K562 (cell line): Measurements from ENCODE around the gene PPP1R36. TPM values are rescaled to one million over a fixed set of nuclear protein-coding genes. Genes with fewer than 3 reads are reported as not detected.

ENCODE experiments used
- ATAC-seq: fragments of 200-7000 bp; cut with Tn5 transposase; 3 replicates; pipeline ENCODE4 v1.9.1; 2020; ENCODE audit warnings: moderate library complexity
- Bru-seq: library from RNA; stranded (reverse); fragments of 400-500 nt; gene quantifications from one replicate; lab custom pipeline; 2021; lab: Mats Ljungman, UMichigan
- BruChase-seq, 2 experiments: library from RNA; stranded (reverse); fragments of 400-500 nt; gene quantifications; one replicate each; lab custom pipeline; 2021; lab: Mats Ljungman, UMichigan
- BruUV-seq: library from RNA; stranded (reverse); fragments of 400-500 nt; replicated peaks from 2 replicates; lab custom pipeline; 2021; lab: Mats Ljungman, UMichigan
- CTCF ChIA-PET: fragments of 300-600 bp; formaldehyde crosslinking; extraction: SDS; loops from one replicate; lab custom pipeline; 2021; ENCODE audit warnings: low intra/inter-chr PET ratio; lab: Yijun Ruan, JAX
- POLR2A ChIA-PET: fragments of 300-600, 350-650 bp; sonication (Branson Sonifier 250); formaldehyde crosslinking; extraction: SDS; loops from one replicate; lab custom pipeline; 2021; ENCODE audit warnings: antibody characterized with exemption, inconsistent platforms; lab: Yijun Ruan, JAX
- DNase-seq, 4 experiments: peaks; one replicate each; pipeline versions ENCODE4 v3.0.0 to v3.0.0-alpha.2; 2011 to 2018; ENCODE audit warnings: low spot score in 3 of 4, mixed read lengths in 3 of 4; ENCODE audit errors: extremely low read depth in 1 of 4
- FAIRE-seq: peaks from 2 replicates; lab custom pipeline; 2011; peaks lifted over from hg19 to GRCh38; lab: Jason Lieb, UNC
- H2AFZ ChIP-seq: 2 replicates; pipeline ENCODE4 v1.6.0; 2011; ENCODE audit warnings: low read depth, low read length, control low read depth, inconsistent platforms
- H3K27ac ChIP-seq: fragments of 200-600 bp; 3 replicates; pipeline ENCODE4 v1.8.0; 2011; ENCODE audit warnings: low read depth, mild to moderate bottlenecking, control low read depth, inconsistent platforms, low read length, moderate library complexity, mixed read lengths; ENCODE audit errors: extremely low read depth
- H3K27me3 ChIP-seq, 2 experiments: fragments of 300-600 bp in 1 of 2; 2 replicates in 1 of 2; 3 replicates in 1 of 2; pipeline versions ENCODE4 v1.6.0 to v1.8.0; 2011; ENCODE audit warnings: inconsistent platforms in 2 of 2, low read length in 2 of 2, mild to moderate bottlenecking in 1 of 2, mixed read lengths in 1 of 2, moderate library complexity in 1 of 2; ENCODE audit not compliant: control insufficient read depth in 2 of 2, insufficient read depth in 2 of 2
- H3K36me3 ChIP-seq: fragments of 300-600 bp; 3 replicates; pipeline ENCODE4 v1.8.0; 2011; ENCODE audit warnings: mild to moderate bottlenecking, low read length, inconsistent platforms; ENCODE audit not compliant: control insufficient read depth, insufficient read depth
- H3K4me1 ChIP-seq, 2 experiments: fragments of 200-600 bp in 1 of 2; replicated peaks in 1 of 2; 2 replicates in 1 of 2; 3 replicates in 1 of 2; pipeline versions ENCODE4 v1.5.1 to v1.8.0; 2011; ENCODE audit warnings: inconsistent platforms in 2 of 2, low read length in 2 of 2, mild to moderate bottlenecking in 1 of 2, mixed read lengths in 1 of 2, moderate library complexity in 1 of 2; ENCODE audit not compliant: control insufficient read depth in 2 of 2, insufficient read depth in 2 of 2
- H3K4me2 ChIP-seq: 2 replicates; pipeline ENCODE4 v1.6.1; 2011; ENCODE audit warnings: low read length, control low read depth, inconsistent platforms, mixed read lengths; ENCODE audit not compliant: insufficient read depth
- H3K4me3 ChIP-seq: fragments of 200-600 bp; sonication (generic), shearing (Covaris generic); 2 replicates; pipeline ENCODE4 v1.5.1; 2016; ENCODE audit warnings: control low read depth, inconsistent platforms
- H3K79me2 ChIP-seq: fragments of 200-600 bp; 3 replicates; pipeline ENCODE4 v1.8.0; 2011; ENCODE audit warnings: low read length, inconsistent platforms; ENCODE audit not compliant: control insufficient read depth, insufficient read depth
- H3K9ac ChIP-seq, 2 experiments: 2 replicates each; pipeline versions ENCODE4 v1.6.0 to v1.6.1; 2011; ENCODE audit warnings: low read depth in 2 of 2, low read length in 2 of 2, control low read depth in 1 of 2, inconsistent platforms in 1 of 2, mild to moderate bottlenecking in 1 of 2, mixed read lengths in 1 of 2; ENCODE audit not compliant: insufficient read depth in 1 of 2
- H3K9me1 ChIP-seq: one replicate; pipeline ENCODE4 v1.6.0; 2011; ENCODE audit warnings: inconsistent platforms, mild to moderate bottlenecking, low read length, moderate library complexity; ENCODE audit not compliant: control insufficient read depth, insufficient read depth
- H3K9me3 ChIP-seq: replicated peaks from 2 replicates; pipeline ENCODE4 v1.5.1; 2011; ENCODE audit warnings: low read depth, low read length, inconsistent platforms; ENCODE audit not compliant: control insufficient read depth, insufficient read depth
- H4K20me1 ChIP-seq: replicated peaks from 2 replicates; pipeline ENCODE4 v1.6.1; 2011; ENCODE audit warnings: low read length, inconsistent platforms, mixed read lengths; ENCODE audit not compliant: control insufficient read depth, insufficient read depth
- CTBP1 ChIP-seq: fragments of 450-650 bp; IDR thresholded peaks from 2 replicates; pipeline ENCODE4 v1.6.1; 2016; ENCODE audit warnings: borderline replicate concordance
- E2F5 ChIP-seq: sonication (generic); formaldehyde crosslinking; IDR thresholded peaks from 2 replicates; pipeline ENCODE4 v1.8.0; 2022; ENCODE audit warnings: mild to moderate bottlenecking, missing genetic modification reagents
- E2F6 ChIP-seq, 2 experiments: IDR thresholded peaks; 2 replicates each; pipeline ENCODE4 v1.6.1; 2011; ENCODE audit warnings: borderline replicate concordance in 1 of 2, control low read depth in 1 of 2, low read depth in 1 of 2, low read length in 1 of 2, mild to moderate bottlenecking in 1 of 2, mixed read lengths in 1 of 2, moderate library complexity in 1 of 2; ENCODE audit not compliant: insufficient read depth in 1 of 2, insufficient read length in 1 of 2, poor library complexity in 1 of 2, severe bottlenecking in 1 of 2; ENCODE audit errors: extremely low read depth in 1 of 2
- ELK3 ChIP-seq: fragments of 450-650 bp; formaldehyde crosslinking; IDR thresholded peaks from 2 replicates; pipeline ENCODE4 v1.4.0; 2020; ENCODE audit warnings: mild to moderate bottlenecking
- ESRRB ChIP-seq: fragments of 250-450 bp; sonication (Bioruptor Pico); IDR thresholded peaks from 2 replicates; pipeline ENCODE4 v1.5.0; 2020; ENCODE audit warnings: mild to moderate bottlenecking, moderate library complexity, borderline replicate concordance
- L3MBTL2 ChIP-seq: fragments of 450-650 bp; IDR thresholded peaks from 2 replicates; pipeline ENCODE4 v1.6.1; 2016; ENCODE audit warnings: mild to moderate bottlenecking, moderate library complexity
- MECOM ChIP-seq: fragments of 250-450 bp; sonication (Bioruptor Pico); IDR thresholded peaks from 2 replicates; pipeline ENCODE4 v1.8.0; 2022; ENCODE audit warnings: inconsistent platforms
- ZNF551 ChIP-seq: fragments of 250-450 bp; sonication (Bioruptor Pico); IDR thresholded peaks from 2 replicates; pipeline ENCODE4 v1.5.0; 2021; ENCODE audit warnings: mild to moderate bottlenecking, moderate library complexity
- ZNF76 ChIP-seq: fragments of 250-450 bp; sonication (Bioruptor Pico); IDR thresholded peaks from 2 replicates; pipeline ENCODE4 v1.4.0; 2020; ENCODE audit warnings: mild to moderate bottlenecking, moderate library complexity, borderline replicate concordance
- WGBS: fragments of 100-300 bp; shearing (Covaris generic); methylation state at CpG from one replicate; pipeline ENCODE4 v1.1.6; 2016; ENCODE audit warnings: low coverage, mixed read lengths; ENCODE audit not compliant: insufficient coverage; ENCODE audit errors: missing lambda C conversion rate; 5-methylcytosine and 5-hydroxymethylcytosine counted together
- in situ Hi-C: fragments of 300-500 bp; cut with MboI; formaldehyde crosslinking; loops from 4 replicates; pipeline ENCODE4 v1.15.0; 2018; ENCODE audit warnings: inconsistent platforms, mixed read lengths
- intact Hi-C: fragments of 100-400 bp; cut with micrococcal nuclease; formaldehyde crosslinking; loops from 2 replicates; pipeline ENCODE4 v1.14.2; 2022
- long read RNA-seq, 3 experiments: library from polyadenylated mRNA in 2 of 3; library from RNA in 1 of 3; unstranded in 2 of 3; stranded (forward) in 1 of 3; transcript quantifications; one replicate each; pipeline ENCODE4 v2.0.0, GENCODE V29; 2019 to 2022
- polyA minus RNA-seq, 3 experiments: library from RNA; depleted of rRNA, polyadenylated mRNA; stranded (reverse); fragments of >200 nt; gene quantifications; 2 replicates each; pipeline ENCODE4 v1.2.3, GENCODE V29; 2011
- polyA plus RNA-seq, 8 experiments: library from polyadenylated mRNA; depleted of rRNA in 4 of 8; stranded (reverse) in 5 of 8; unstranded in 3 of 8; fragments of >200 nt; fragmentation: Nextera tagmentation in 2 of 8; fragmentation: Illumina TruSeq in 1 of 8; extraction: Ambion mirVana in 2 of 8; extraction: Trizol in 1 of 8; gene quantifications; 2 replicates each; pipeline versions ENCODE4 v1.2.1 to v1.2.3, GENCODE V29; 2011 to 2014; ENCODE audit warnings: inconsistent platforms in 1 of 8, missing spikeins in 1 of 8
- total RNA-seq, 7 experiments: library from RNA; depleted of rRNA in 6 of 7; stranded (reverse); fragments of >200 nt in 6 of 7; fragmentation: Illumina TruSeq in 2 of 7; extraction: Trizol in 2 of 7; gene quantifications; 2 replicates each; pipeline versions ENCODE4 v1.2.1 to v1.2.3, GENCODE V29; 2011 to 2021; ENCODE audit warnings: low replicate concordance in 1 of 7

PPP1R36 gene
- not detected in 2 replicates for total RNA-seq (2011; cell fraction: chromatin; rRNA removed; ENCODE audit: low replicate concordance)
- not detected in 2 replicates for total RNA-seq (2011; cell fraction: nucleolus; rRNA removed)
- total RNA-seq (2011; cell fraction: nucleoplasm; rRNA removed), result not detected in 2 replicates
- total RNA-seq (2014; rRNA removed) (not detected in 2 replicates), total RNA-seq (2014; rRNA removed; fragmentation: Illumina TruSeq; extraction: Trizol) (not detected in 2 replicates), total RNA-seq (2015; rRNA removed; fragmentation: Illumina TruSeq; extraction: Trizol) (0.29 TPM in 1 of 2 replicates, not detected in the other), total RNA-seq (2021) (not detected in 2 replicates), polyA plus RNA-seq (2011; rRNA removed) (not detected in 2 replicates), polyA plus RNA-seq (2014; fragmentation: Illumina TruSeq; extraction: Trizol) (not detected in 2 replicates), polyA plus RNA-seq (2014; fragmentation: Nextera tagmentation; extraction: Ambion mirVana) (not detected), polyA plus RNA-seq (2014; rRNA removed) (not detected in 2 replicates), polyA minus RNA-seq (2011; rRNA and poly(A)+ RNA removed) (not detected in 2 replicates), Bru-seq, nascent RNA (percentile 8 among the genes with signal in this experiment), BruChase-seq, experiment 1, labeled RNA remaining after a 2-hour chase (percentile 9 among the genes with signal in this experiment), BruChase-seq, experiment 2, labeled RNA remaining after a 6-hour chase (percentile 11 among the genes with signal in this experiment)
- polyA plus RNA-seq (2011; cell fraction: cytosol; rRNA removed), result not detected in 2 replicates
- polyA plus RNA-seq (2011; cell fraction: nucleus; rRNA removed), result not detected in 2 replicates
- not detected in 2 replicates for polyA plus RNA-seq (2012)
- not detected in 2 replicates for polyA minus RNA-seq (2011; cell fraction: cytosol; rRNA and poly(A)+ RNA removed)
- polyA minus RNA-seq (2011; cell fraction: nucleus; rRNA and poly(A)+ RNA removed), result not detected in 2 replicates
- long read RNA-seq, experiment 1, result 0 reads
- long read RNA-seq, experiment 2, result 0 reads
- long read RNA-seq, experiment 3, result 0 reads

- 20% methylated on average over 29 of the region's 54 CpGs for WGBS
- POLR2A ChIA-PET, result no interaction called here
- H2AFZ ChIP-seq, result no peak within 1 kb of the TSS
Observed at GRCh38 chr14:64549791-64550620, at the start of gene PPP1R36. Gene PPP1R36, plus strand, starts transcription at chr14:64549961. Its CDS starts 37 bp downstream, at chr14:64549998.

More at GRCh38 chr14:64549791-64550620, at the start of gene PPP1R36:
- FAIRE-seq (no peak), ATAC-seq (peak; percentile 78), DNase-seq (peak in 1 of 4 experiments; percentile 5)
- TF ChIP-seq ZNF551 (CRISPR knock-in tag) (no peak), ESRRB (CRISPR knock-in tag) (no peak), E2F5 (CRISPR knock-in tag) (no peak), ZNF76 (no peak), L3MBTL2 (peak; percentile 37; the same call in 1 of the 2 replicates), CTBP1 (no peak), ELK3 (no peak), MECOM (CRISPR knock-in tag) (no peak), E2F6 (IDR thresholded peaks at IDR 0.05; ENCODE audit: borderline replicate concordance in 1 of 2, extremely low read depth in 1 of 2, insufficient read depth in 1 of 2, insufficient read length in 1 of 2, low read depth in 1 of 2, low read length in 1 of 2, poor library complexity in 1 of 2, severe bottlenecking in 1 of 2) (peak in 1 of 2 experiments; percentile 64)
- H3K4me3 ChIP-seq, result no peak within 1 kb of the TSS
- H3K79me2 ChIP-seq, result no peaks in the 10 kb centered on the region
- H3K27ac ChIP-seq, result no peak within 1 kb of the TSS
- no peaks in the 10 kb centered on the region for H3K36me3 ChIP-seq
- H3K4me1 ChIP-seq, result peaks cover 0 to 7% of the 10 kb centered on the region in 2 experiments; a peak in 1 of 5 replicates
- no peaks in the 10 kb centered on the region for H3K9me3 ChIP-seq
- H3K9me1 ChIP-seq, result no peaks in the 10 kb centered on the region
- peaks cover 19 to 25% of the 10 kb centered on the region in 2 experiments for H3K27me3 ChIP-seq
- no peaks in the 10 kb centered on the region for H4K20me1 ChIP-seq
- no peak within 1 kb of the TSS for H3K4me2 ChIP-seq
- intact Hi-C loops, result no loop called here
- no TSS peak for BruUV-seq
- H3K9ac ChIP-seq, result no peak within 1 kb of the TSS
- in situ Hi-C loops, result no loop called here
- CTCF ChIA-PET, result no interaction called here
